WTC11 (cell line): ENCODE measurements around the gene TNS3. TPM values are rescaled to one million over a fixed set of nuclear protein-coding genes. Genes with fewer than 3 reads are reported as not detected.

Experiments
- ATAC-seq: fragments of 200-7000 bp; cut with Tn5 transposase; 2 replicates; pipeline ENCODE4 v1.10.0; 2021; ENCODE audit warnings: mild to moderate bottlenecking, moderate library complexity
- CTCF ChIA-PET: fragments of 300-600 bp; sonication (Branson Sonifier 250); formaldehyde crosslinking; loops from one replicate; lab custom pipeline; 2021; ENCODE audit warnings: antibody characterized with exemption; lab: Charles Lee
- POLR2A ChIA-PET: fragments of 350-600 bp; sonication (Branson Sonifier 250); formaldehyde crosslinking; loops from one replicate; lab custom pipeline; 2021; ENCODE audit warnings: antibody characterized with exemption; lab: Charles Lee
- DNase-seq: peaks from one replicate; pipeline ENCODE4 v3.0.0; 2021; ENCODE audit warnings: low spot score
- H3K27ac Mint-ChIP-seq: 2 replicates; pipeline ENCODE4 v1.8.0; 2021; ENCODE audit warnings: mixed read lengths
- H3K27me3 Mint-ChIP-seq: 2 replicates; pipeline ENCODE4 v1.8.0; 2021; ENCODE audit warnings: low read depth, mild to moderate bottlenecking, moderate library complexity, mixed read lengths
- H3K36me3 Mint-ChIP-seq: 2 replicates; pipeline ENCODE4 v1.8.0; 2021; ENCODE audit warnings: mixed read lengths
- H3K4me1 Mint-ChIP-seq: 2 replicates; pipeline ENCODE4 v1.8.0; 2022; ENCODE audit warnings: mixed read lengths
- H3K4me3 Mint-ChIP-seq: 2 replicates; pipeline ENCODE4 v1.8.0; 2021; ENCODE audit warnings: mild to moderate bottlenecking, moderate library complexity, mixed read lengths
- H3K9me3 Mint-ChIP-seq: 2 replicates; pipeline ENCODE4 v1.8.0; 2021; ENCODE audit warnings: mixed read lengths
- ATF1 ChIP-seq: sonication (generic); formaldehyde crosslinking; IDR thresholded peaks from 2 replicates; pipeline ENCODE4 v1.8.1; 2023; ENCODE audit warnings: mild to moderate bottlenecking, moderate library complexity, missing genetic modification reagents
- HMGA2 ChIP-seq: fragments of 250-450 bp; sonication (Bioruptor Pico); IDR thresholded peaks from 2 replicates; pipeline ENCODE4 v1.4.0; 2021; ENCODE audit warnings: mild to moderate bottlenecking, moderate library complexity
- RELA ChIP-seq: sonication (generic); formaldehyde crosslinking; IDR thresholded peaks from 2 replicates; pipeline ENCODE4 v1.8.1; 2022; ENCODE audit warnings: missing genetic modification reagents, mild to moderate bottlenecking, borderline replicate concordance
- SMAD4 ChIP-seq: sonication (generic); formaldehyde crosslinking; IDR thresholded peaks from 2 replicates; pipeline ENCODE4 v1.8.0; 2022; ENCODE audit warnings: mild to moderate bottlenecking, missing genetic modification reagents
- ZNF232 ChIP-seq: sonication (generic); formaldehyde crosslinking; IDR thresholded peaks from 2 replicates; pipeline ENCODE4 v1.8.0; 2022; ENCODE audit warnings: mild to moderate bottlenecking, missing genetic modification reagents
- ZNF416 ChIP-seq: fragments of 250-450 bp; sonication (Bioruptor Pico); IDR thresholded peaks from 2 replicates; pipeline ENCODE4 v1.9.0; 2021; ENCODE audit warnings: mild to moderate bottlenecking, inconsistent platforms
- ZNF671 ChIP-seq: fragments of 250-450 bp; sonication (Bioruptor Pico); IDR thresholded peaks from 2 replicates; pipeline ENCODE4 v1.8.0; 2021; ENCODE audit warnings: mild to moderate bottlenecking
- total RNA-seq: library from RNA; stranded (reverse); gene quantifications from 3 replicates; pipeline ENCODE4 v1.2.3, GENCODE V29; 2021
- TF ChIP-seq, protein P1 (sequence below): sonication (generic); formaldehyde crosslinking; IDR thresholded peaks from 2 replicates; pipeline ENCODE4 v1.8.1; 2022; ENCODE audit warnings: low read depth, missing genetic modification reagents, borderline replicate concordance
- TF ChIP-seq, protein P2 (sequence below): sonication (generic); formaldehyde crosslinking; conservative IDR thresholded peaks from 2 replicates; pipeline ENCODE4 v1.8.1; 2023; ENCODE audit warnings: mild to moderate bottlenecking, low read depth, missing genetic modification reagents, moderate library complexity
- TF ChIP-seq, protein P3 (sequence below): fragments of 250-450 bp; sonication (Bioruptor Pico); IDR thresholded peaks from 2 replicates; pipeline ENCODE4 v2.1.2; 2022; ENCODE audit warnings: mild to moderate bottlenecking, moderate library complexity
- TF ChIP-seq, protein P4 (sequence below): fragments of 250-450 bp; sonication (Bioruptor Pico); IDR thresholded peaks from 2 replicates; pipeline ENCODE4 v1.9.0; 2021; ENCODE audit warnings: mild to moderate bottlenecking, borderline replicate concordance

The TNS3 gene
- total RNA-seq, 1 experiment from 2014 or later, result 37.7 TPM

DNA sequence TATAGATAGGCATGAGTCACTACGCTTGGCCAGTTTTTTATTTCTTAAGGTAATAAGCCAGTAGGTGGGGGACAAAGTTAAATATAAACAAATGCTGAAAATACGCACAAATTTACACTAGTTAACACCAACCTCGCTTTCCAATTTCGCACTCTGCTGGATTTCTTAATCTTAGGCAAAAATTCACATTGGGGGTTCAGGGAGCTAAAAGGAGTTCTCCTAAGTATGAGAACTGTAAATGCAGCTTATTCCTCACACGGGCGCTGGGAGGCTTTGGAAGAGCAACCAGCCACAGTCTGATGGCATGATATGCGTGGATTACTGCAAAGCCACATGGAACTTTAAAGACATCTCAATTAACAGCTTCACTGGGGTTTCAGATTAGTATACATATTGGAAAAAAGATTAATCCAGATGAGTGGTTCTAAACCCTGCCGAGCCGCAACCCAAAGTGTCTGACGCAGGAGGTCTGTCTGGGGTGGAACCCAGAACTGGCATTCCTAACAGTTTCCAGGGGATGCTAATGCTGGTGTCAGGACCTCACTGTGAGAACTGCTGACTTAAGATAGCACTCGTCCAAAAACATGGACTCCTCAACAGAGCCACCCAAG lies 16.2 kb downstream of the TNS3 start:
- no peak for DNase-seq
- POLR2A ChIA-PET, result no interaction called here
- Mint-ChIP-seq H3K9me3 (no peaks in the 10 kb centered on the region), H3K36me3 (peaks cover 5% of the 10 kb centered on the region), H3K4me3 (no peak overlapping the region), H3K4me1 (peaks cover 23% of the 10 kb centered on the region), H3K27ac (peak overlapping the region; percentile 79)
- CTCF ChIA-PET, result interaction anchor here (0.8 kb wide), 1 partner anchor 147 kb away, joined by 3 read pairs; no protein-coding TSS in a partner anchor
- ATAC-seq, result no peak
- TF ChIP-seq, protein P1, sequence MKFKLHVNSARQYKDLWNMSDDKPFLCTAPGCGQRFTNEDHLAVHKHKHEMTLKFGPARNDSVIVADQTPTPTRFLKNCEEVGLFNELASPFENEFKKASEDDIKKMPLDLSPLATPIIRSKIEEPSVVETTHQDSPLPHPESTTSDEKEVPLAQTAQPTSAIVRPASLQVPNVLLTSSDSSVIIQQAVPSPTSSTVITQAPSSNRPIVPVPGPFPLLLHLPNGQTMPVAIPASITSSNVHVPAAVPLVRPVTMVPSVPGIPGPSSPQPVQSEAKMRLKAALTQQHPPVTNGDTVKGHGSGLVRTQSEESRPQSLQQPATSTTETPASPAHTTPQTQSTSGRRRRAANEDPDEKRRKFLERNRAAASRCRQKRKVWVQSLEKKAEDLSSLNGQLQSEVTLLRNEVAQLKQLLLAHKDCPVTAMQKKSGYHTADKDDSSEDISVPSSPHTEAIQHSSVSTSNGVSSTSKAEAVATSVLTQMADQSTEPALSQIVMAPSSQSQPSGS (CRISPR knock-in tag), result no peak
- TF ChIP-seq ZNF416 (CRISPR knock-in tag) (no peak), SMAD4 (CRISPR knock-in tag) (no peak), ZNF232 (CRISPR knock-in tag) (no peak), HMGA2 (CRISPR knock-in tag) (no peak), ATF1 (CRISPR knock-in tag) (no peak), ZNF671 (CRISPR knock-in tag) (no peak)
- TF ChIP-seq, protein P2, sequence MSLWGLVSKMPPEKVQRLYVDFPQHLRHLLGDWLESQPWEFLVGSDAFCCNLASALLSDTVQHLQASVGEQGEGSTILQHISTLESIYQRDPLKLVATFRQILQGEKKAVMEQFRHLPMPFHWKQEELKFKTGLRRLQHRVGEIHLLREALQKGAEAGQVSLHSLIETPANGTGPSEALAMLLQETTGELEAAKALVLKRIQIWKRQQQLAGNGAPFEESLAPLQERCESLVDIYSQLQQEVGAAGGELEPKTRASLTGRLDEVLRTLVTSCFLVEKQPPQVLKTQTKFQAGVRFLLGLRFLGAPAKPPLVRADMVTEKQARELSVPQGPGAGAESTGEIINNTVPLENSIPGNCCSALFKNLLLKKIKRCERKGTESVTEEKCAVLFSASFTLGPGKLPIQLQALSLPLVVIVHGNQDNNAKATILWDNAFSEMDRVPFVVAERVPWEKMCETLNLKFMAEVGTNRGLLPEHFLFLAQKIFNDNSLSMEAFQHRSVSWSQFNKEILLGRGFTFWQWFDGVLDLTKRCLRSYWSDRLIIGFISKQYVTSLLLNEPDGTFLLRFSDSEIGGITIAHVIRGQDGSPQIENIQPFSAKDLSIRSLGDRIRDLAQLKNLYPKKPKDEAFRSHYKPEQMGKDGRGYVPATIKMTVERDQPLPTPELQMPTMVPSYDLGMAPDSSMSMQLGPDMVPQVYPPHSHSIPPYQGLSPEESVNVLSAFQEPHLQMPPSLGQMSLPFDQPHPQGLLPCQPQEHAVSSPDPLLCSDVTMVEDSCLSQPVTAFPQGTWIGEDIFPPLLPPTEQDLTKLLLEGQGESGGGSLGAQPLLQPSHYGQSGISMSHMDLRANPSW (CRISPR knock-in tag), result no peak
- TF ChIP-seq, protein P3, sequence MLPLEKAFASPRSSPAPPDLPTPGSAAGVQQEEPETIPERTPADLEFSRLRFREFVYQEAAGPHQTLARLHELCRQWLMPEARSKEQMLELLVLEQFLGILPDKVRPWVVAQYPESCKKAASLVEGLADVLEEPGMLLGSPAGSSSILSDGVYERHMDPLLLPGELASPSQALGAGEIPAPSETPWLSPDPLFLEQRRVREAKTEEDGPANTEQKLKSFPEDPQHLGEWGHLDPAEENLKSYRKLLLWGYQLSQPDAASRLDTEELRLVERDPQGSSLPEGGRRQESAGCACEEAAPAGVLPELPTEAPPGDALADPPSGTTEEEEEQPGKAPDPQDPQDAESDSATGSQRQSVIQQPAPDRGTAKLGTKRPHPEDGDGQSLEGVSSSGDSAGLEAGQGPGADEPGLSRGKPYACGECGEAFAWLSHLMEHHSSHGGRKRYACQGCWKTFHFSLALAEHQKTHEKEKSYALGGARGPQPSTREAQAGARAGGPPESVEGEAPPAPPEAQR, result no peak
- TF ChIP-seq, all 79 proteins: peak for 0
- H3K27me3 Mint-ChIP-seq, result no peaks in the 10 kb centered on the region

DNA sequence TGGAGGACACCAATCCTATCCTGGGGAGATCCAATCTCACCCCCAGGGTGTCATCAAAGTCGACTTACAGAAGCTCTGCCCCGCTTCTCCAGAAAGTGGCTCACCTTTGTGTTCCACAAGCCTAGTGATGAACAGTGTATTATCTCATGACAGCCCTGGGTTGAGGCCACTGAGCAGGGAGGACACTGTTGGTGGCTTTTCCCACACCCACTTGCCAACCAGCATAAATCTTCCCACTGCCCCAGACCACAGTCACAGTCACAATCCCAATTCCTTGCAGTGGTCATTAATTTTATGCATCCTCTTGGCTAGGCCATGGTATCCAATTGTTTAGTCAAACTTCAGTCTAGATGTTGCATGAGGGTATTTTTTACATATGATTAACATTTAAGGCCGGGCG lies 18.4 kb downstream of the TNS3 start:
- H3K27ac Mint-ChIP-seq, result 0 out of 2 replicates have a peak overlapping the region, but pooled peaks have one; percentile 41
- H3K36me3 Mint-ChIP-seq, result peaks cover 4% of the 10 kb centered on the region
- 0 out of 2 replicates have a peak, but pooled peaks cover 4% of the 10 kb centered on the region for H3K9me3 Mint-ChIP-seq
- ATAC-seq (no peak), DNase-seq (no peak)
- no peaks in the 10 kb centered on the region for H3K27me3 Mint-ChIP-seq
- TF ChIP-seq RELA (CRISPR knock-in tag), result no peak
- TF ChIP-seq, protein P4, sequence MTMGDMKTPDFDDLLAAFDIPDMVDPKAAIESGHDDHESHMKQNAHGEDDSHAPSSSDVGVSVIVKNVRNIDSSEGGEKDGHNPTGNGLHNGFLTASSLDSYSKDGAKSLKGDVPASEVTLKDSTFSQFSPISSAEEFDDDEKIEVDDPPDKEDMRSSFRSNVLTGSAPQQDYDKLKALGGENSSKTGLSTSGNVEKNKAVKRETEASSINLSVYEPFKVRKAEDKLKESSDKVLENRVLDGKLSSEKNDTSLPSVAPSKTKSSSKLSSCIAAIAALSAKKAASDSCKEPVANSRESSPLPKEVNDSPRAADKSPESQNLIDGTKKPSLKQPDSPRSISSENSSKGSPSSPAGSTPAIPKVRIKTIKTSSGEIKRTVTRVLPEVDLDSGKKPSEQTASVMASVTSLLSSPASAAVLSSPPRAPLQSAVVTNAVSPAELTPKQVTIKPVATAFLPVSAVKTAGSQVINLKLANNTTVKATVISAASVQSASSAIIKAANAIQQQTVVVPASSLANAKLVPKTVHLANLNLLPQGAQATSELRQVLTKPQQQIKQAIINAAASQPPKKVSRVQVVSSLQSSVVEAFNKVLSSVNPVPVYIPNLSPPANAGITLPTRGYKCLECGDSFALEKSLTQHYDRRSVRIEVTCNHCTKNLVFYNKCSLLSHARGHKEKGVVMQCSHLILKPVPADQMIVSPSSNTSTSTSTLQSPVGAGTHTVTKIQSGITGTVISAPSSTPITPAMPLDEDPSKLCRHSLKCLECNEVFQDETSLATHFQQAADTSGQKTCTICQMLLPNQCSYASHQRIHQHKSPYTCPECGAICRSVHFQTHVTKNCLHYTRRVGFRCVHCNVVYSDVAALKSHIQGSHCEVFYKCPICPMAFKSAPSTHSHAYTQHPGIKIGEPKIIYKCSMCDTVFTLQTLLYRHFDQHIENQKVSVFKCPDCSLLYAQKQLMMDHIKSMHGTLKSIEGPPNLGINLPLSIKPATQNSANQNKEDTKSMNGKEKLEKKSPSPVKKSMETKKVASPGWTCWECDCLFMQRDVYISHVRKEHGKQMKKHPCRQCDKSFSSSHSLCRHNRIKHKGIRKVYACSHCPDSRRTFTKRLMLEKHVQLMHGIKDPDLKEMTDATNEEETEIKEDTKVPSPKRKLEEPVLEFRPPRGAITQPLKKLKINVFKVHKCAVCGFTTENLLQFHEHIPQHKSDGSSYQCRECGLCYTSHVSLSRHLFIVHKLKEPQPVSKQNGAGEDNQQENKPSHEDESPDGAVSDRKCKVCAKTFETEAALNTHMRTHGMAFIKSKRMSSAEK (CRISPR knock-in tag), result no peak
- H3K4me3 Mint-ChIP-seq, result no peak overlapping the region
- ChIA-PET POLR2A (no interaction called here), CTCF (interaction anchor here (1.0 kb wide), 1 partner anchor 29 kb away, joined by 4 read pairs; no protein-coding TSS in a partner anchor)
- peaks cover 23% of the 10 kb centered on the region for H3K4me1 Mint-ChIP-seq
